ENCODE measurements around the gene PRXL2A. TPM values are rescaled to one million over a fixed set of nuclear protein-coding genes. Genes with fewer than 3 reads are reported as not detected.

Gene PRXL2A
- total and polyA plus RNA-seq, 7 donors, result 19.0 to 51.8 (median 35.8) TPM

DNA sequence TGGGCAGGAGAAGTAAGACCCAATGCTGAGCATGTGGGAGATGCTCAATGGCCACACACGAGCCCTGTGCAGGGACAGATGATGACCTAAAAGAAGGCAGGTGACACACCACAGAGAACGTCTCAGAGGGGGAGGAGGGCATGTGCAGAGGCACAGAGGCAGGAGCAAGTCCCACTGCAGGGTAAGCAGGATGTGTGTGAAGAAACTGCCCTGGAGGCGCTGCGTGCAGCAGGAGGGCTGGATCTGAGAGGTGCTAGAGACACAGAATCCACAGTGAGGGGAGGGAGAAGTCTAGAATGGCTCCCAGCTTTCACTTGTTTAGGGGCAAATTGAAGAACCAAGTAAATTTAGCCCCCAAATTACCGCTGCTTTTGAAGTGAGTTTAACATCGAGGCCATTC lies 36.9 kb upstream of the PRXL2A start:
- 70 to 89% (median 76%) methylated on average over 6 of the region's 6 CpGs for WGBS, 3 donors
- no peak overlapping the region for H3K27ac ChIP-seq
- no peaks in the 10 kb centered on the region for H3K36me3 ChIP-seq (ENCODE audit: insufficient read depth in 1 of 2, low read depth in 1 of 2)
- no peaks in the 10 kb centered on the region for H3K4me1 ChIP-seq
- no peaks in the 10 kb centered on the region for H3K27me3 ChIP-seq (ENCODE audit: insufficient read depth in 3 of 3, low read length in 2 of 3)
- H3K9me3 ChIP-seq, result peaks cover 6% of the 10 kb centered on the region
- H3K4me3 ChIP-seq, result no peak overlapping the region
- TF ChIP-seq, protein P1, sequence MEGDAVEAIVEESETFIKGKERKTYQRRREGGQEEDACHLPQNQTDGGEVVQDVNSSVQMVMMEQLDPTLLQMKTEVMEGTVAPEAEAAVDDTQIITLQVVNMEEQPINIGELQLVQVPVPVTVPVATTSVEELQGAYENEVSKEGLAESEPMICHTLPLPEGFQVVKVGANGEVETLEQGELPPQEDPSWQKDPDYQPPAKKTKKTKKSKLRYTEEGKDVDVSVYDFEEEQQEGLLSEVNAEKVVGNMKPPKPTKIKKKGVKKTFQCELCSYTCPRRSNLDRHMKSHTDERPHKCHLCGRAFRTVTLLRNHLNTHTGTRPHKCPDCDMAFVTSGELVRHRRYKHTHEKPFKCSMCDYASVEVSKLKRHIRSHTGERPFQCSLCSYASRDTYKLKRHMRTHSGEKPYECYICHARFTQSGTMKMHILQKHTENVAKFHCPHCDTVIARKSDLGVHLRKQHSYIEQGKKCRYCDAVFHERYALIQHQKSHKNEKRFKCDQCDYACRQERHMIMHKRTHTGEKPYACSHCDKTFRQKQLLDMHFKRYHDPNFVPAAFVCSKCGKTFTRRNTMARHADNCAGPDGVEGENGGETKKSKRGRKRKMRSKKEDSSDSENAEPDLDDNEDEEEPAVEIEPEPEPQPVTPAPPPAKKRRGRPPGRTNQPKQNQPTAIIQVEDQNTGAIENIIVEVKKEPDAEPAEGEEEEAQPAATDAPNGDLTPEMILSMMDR (IDR thresholded peaks at IDR 0.05), result no peak
- DNase-seq, result no peak
- ATAC-seq, result no peak
- intact Hi-C loops (cut with DNase I), result no loop called here

- no peak overlapping the region for H3K4me3 ChIP-seq
- no peaks in the 10 kb centered on the region for H3K9me3 ChIP-seq
- H3K27me3 ChIP-seq (ENCODE audit: insufficient read depth in 3 of 3, low read length in 2 of 3), result no peaks in the 10 kb centered on the region
- ATAC-seq (no peak), DNase-seq (no peak)
- H3K4me1 ChIP-seq, result no peaks in the 10 kb centered on the region
- H3K36me3 ChIP-seq (ENCODE audit: insufficient read depth in 1 of 2, low read depth in 1 of 2), result no peaks in the 10 kb centered on the region
- intact Hi-C loops (cut with DNase I), result no loop called here
- H3K27ac ChIP-seq, result no peak overlapping the region
- WGBS, 3 donors, result 55 to 75% (median 56%) methylated on average over 5 of the region's 5 CpGs
- TF ChIP-seq, protein P1 (IDR thresholded peaks at IDR 0.05), result no peak
Observed at GRCh38 chr10:80372675-80373074, 35.7 kb upstream of the PRXL2A start.

DNA sequence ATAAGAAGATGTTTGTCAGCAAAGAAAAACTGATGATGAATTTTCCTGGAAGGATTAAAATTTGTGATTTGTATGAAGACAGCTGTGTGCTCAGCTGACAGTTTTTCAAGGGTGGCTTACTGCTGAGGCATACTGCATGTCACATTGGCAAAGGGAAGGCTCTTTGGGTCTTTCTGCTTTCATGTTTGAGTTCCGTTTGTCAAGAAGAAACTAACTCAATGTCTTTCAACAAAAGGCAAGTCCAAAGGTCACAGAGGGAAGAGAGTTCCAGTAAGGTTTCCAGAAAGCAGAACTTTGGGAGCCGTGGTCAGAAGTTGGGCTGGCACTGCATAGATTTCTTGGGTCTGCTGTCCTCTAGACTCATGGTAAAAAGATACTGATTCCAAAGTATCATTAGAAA lies 34.8 kb upstream of the PRXL2A start:
- no peak overlapping the region for H3K4me3 ChIP-seq
- DNase-seq (no peak), ATAC-seq (no peak)
- no peaks in the 10 kb centered on the region for H3K4me1 ChIP-seq
- intact Hi-C loops (cut with DNase I), result no loop called here
- H3K36me3 ChIP-seq (ENCODE audit: insufficient read depth in 1 of 2, low read depth in 1 of 2), result no peaks in the 10 kb centered on the region
- 43 to 61% (median 46%) methylated on average over 2 of the region's 2 CpGs for WGBS, 3 donors
- TF ChIP-seq, protein P1 (IDR thresholded peaks at IDR 0.05), result no peak
- H3K9me3 ChIP-seq, result no peaks in the 10 kb centered on the region
- no peaks in the 10 kb centered on the region for H3K27me3 ChIP-seq (ENCODE audit: insufficient read depth in 3 of 3, low read length in 2 of 3)
- H3K27ac ChIP-seq, result no peak overlapping the region

DNA sequence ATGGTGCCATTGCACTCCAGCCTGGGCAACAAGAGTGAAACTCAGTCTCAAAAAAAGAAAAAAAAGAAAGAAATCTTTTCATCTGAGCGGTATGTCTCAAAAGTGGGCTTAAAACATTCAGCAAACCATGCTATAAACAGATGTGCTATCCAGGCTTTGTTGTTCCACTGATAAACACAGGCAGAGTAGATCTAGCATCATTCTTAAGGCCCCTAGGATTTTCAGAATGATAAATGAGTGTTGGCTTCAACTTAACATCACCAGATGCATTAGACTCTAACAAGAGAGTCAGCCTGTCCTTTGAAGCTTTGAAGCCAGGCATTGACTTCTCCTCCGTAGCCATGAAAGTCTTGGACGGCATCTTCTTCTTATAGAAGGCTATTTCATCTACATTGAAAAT lies 28.6 kb upstream of the PRXL2A start:
- no peaks in the 10 kb centered on the region for H3K36me3 ChIP-seq (ENCODE audit: insufficient read depth in 1 of 2, low read depth in 1 of 2)
- H3K27ac ChIP-seq, result no peak overlapping the region
- no peak overlapping the region for H3K4me3 ChIP-seq
- no peak for DNase-seq
- H3K27me3 ChIP-seq (ENCODE audit: insufficient read depth in 3 of 3, low read length in 2 of 3), result no peaks in the 10 kb centered on the region
- TF ChIP-seq, protein P1 (IDR thresholded peaks at IDR 0.05), result no peak
- 27 to 73% (median 36%) methylated on average over 3 of the region's 3 CpGs for WGBS, 3 donors
- no peak for ATAC-seq
- no peaks in the 10 kb centered on the region for H3K4me1 ChIP-seq
- intact Hi-C loops (cut with DNase I), result loop anchor here (5.0 to 10.0 kb wide), 3 partner anchors 63 to 545 kb away; no protein-coding TSS in a partner anchor
- no peaks in the 10 kb centered on the region for H3K9me3 ChIP-seq

GRCh38 chr10:80380185-80380584 lies 28.2 kb upstream of the PRXL2A start:
- no peak for ATAC-seq
- H3K9me3 ChIP-seq, result no peaks in the 10 kb centered on the region
- no peaks in the 10 kb centered on the region for H3K4me1 ChIP-seq
- no peaks in the 10 kb centered on the region for H3K36me3 ChIP-seq (ENCODE audit: insufficient read depth in 1 of 2, low read depth in 1 of 2)
- no peaks in the 10 kb centered on the region for H3K27me3 ChIP-seq (ENCODE audit: insufficient read depth in 3 of 3, low read length in 2 of 3)
- H3K4me3 ChIP-seq, result no peak overlapping the region
- H3K27ac ChIP-seq, result no peak overlapping the region
- intact Hi-C loops (cut with DNase I), result loop anchor here (5.0 to 10.0 kb wide), 3 partner anchors 62 to 545 kb away; no protein-coding TSS in a partner anchor
- TF ChIP-seq, protein P1 (IDR thresholded peaks at IDR 0.05), result no peak
- WGBS, 3 donors, result 86 to 91% (median 89%) methylated on average over 4 of the region's 4 CpGs
- no peak for DNase-seq

All from psoas muscle (tissue), 8 donors.